Activated T-helper 2 cell treated with anti-CD3 and anti-CD28 coated beads, Interferon-gamma antibody, Interleukin-2, Interleukin-4, amounts not matched to agents 10 μg/mL and 5 μg/mL and 100 μg/mL, durations not matched to agents 14 hours and 24 hours and 36 hours (primary cell): ENCODE data around the gene MAPK10. TPM values are rescaled to one million over a fixed set of nuclear protein-coding genes. Genes with fewer than 3 reads are reported as not detected.
"Not testable (repeated sequence)": the region's sequence is repeated elsewhere in the genome, so short reads cannot be mapped to it uniquely, and the experiment has no call there.

Experiments used
- DNase-seq: peaks from one replicate; pipeline ENCODE4 v3.0.0; 2021; ENCODE audit warnings: low spot score
- H3K27ac Mint-ChIP-seq: one replicate; pipeline ENCODE4 v1.8.0; 2021; ENCODE audit warnings: mixed read lengths
- H3K27me3 Mint-ChIP-seq: one replicate; pipeline ENCODE4 v1.8.0; 2021; ENCODE audit warnings: low read depth, mixed read lengths
- H3K36me3 Mint-ChIP-seq: one replicate; pipeline ENCODE4 v1.8.0; 2021; ENCODE audit warnings: low read depth, mixed read lengths
- H3K4me1 Mint-ChIP-seq: one replicate; pipeline ENCODE4 v1.8.0; 2021; ENCODE audit warnings: low read depth, mixed read lengths
- H3K4me3 Mint-ChIP-seq: one replicate; pipeline ENCODE4 v1.8.0; 2021; ENCODE audit warnings: low read depth, mild to moderate bottlenecking, moderate library complexity, mixed read lengths
- H3K9me3 Mint-ChIP-seq: one replicate; pipeline ENCODE4 v1.8.0; 2021; ENCODE audit warnings: mixed read lengths
- intact Hi-C: fragments of 100-400 bp; cut with micrococcal nuclease; formaldehyde crosslinking; loops from one replicate; pipeline ENCODE4 v1.15.1; 2023
- total RNA-seq: library from RNA; stranded (reverse); gene quantifications from 2 replicates; pipeline ENCODE4 v1.2.3, GENCODE V29; 2022

The MAPK10 gene
- total RNA-seq, 1 donor from 2014 or later: not detected

GRCh38 chr4:86101841-86102240 is 258.0 kb downstream of the MAPK10 start:
- Mint-ChIP-seq H3K27ac (no peak overlapping the region), H3K4me3 (no peak overlapping the region), H3K4me1 (no peaks in the 10 kb centered on the region), H3K36me3 (no peaks in the 10 kb centered on the region), H3K9me3 (no peaks in the 10 kb centered on the region), H3K27me3 (no peaks in the 10 kb centered on the region)
- no peak for DNase-seq
- intact Hi-C loops: no loop called here

DNA sequence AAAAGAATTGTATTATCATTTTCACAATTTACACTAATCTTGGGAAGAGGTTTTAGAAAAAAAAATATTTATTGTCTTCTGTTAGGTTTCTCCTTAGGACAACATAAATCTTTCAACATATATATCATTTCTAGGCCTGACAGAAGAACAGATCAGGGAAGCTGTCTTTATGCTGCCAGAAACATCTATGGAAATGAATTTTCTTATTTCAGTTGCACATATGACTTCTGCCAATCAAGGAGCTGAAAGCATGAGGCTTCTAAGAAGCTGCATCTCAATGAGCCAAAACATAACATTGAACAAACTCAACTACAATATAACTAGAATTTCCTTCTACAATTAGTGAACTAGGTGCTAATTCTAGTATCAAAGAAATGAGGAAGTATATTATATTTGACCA is 258.4 kb downstream of the MAPK10 start:
- Mint-ChIP-seq H3K4me1 (no peaks in the 10 kb centered on the region), H3K27ac (no peak overlapping the region), H3K9me3 (no peaks in the 10 kb centered on the region), H3K27me3 (no peaks in the 10 kb centered on the region), H3K36me3 (no peaks in the 10 kb centered on the region), H3K4me3 (no peak overlapping the region)
- intact Hi-C loops: no loop called here
- no peak for DNase-seq

DNA sequence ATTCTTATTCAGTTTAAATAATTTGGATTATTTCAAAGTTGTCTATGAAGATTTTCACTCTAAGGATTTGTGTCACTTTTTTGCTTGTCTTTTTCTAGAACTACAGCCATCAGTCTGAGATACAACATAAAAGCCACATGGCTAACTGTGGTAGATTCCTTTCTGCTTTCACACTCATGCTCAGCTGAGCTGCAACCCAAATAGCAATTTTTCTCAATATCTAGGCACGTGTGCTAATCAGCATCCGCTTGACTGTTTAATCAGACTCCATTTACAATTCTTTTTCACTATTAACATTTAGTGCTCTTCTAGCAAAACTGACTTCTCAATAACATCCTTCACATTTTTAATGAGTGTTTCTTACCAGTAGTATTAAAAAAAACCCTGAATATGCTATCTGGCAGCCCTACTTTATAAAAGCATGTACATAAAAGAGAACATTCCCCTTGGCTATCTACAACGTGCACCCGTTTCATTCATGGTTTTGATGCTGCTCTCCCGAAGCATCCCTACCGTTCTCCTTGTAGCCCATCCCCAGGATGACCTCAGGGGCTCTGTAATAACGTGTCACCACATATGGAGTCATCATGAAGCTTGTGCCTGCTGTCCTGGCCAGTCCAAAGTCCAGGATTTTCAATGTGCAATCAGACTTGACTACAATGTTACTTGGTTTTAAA is 259.2 kb downstream of the MAPK10 start:
- intact Hi-C loops: no loop called here
- H3K27ac Mint-ChIP-seq: no peak overlapping the region
- DNase-seq: no peak
- H3K4me3 Mint-ChIP-seq: no peak overlapping the region
- no peaks in the 10 kb centered on the region for H3K36me3 Mint-ChIP-seq
- H3K27me3 Mint-ChIP-seq: no peaks in the 10 kb centered on the region
- no peaks in the 10 kb centered on the region for H3K4me1 Mint-ChIP-seq
- H3K9me3 Mint-ChIP-seq: no peaks in the 10 kb centered on the region

DNA sequence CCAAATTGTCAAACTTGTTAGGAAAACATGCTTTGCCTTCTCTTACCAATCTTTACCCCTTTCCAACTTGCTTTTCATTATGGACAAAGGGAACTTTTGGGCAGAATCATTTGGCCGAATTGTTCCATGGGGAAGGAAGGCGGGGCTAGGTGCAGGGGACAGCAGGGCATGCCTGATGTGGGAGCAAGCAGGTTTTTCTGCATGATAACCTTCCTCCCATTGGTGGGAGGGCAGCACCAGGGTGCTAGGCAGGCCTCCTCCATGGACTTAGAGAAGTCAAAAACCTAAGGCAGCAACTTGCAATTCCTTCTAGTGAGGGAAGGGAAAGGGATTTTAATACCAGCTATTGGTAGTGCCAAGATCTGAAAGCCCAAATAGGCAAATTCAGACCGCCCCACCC is 260.5 kb downstream of the MAPK10 start:
- no peak overlapping the region for H3K27ac Mint-ChIP-seq
- no peak for DNase-seq

DNA sequence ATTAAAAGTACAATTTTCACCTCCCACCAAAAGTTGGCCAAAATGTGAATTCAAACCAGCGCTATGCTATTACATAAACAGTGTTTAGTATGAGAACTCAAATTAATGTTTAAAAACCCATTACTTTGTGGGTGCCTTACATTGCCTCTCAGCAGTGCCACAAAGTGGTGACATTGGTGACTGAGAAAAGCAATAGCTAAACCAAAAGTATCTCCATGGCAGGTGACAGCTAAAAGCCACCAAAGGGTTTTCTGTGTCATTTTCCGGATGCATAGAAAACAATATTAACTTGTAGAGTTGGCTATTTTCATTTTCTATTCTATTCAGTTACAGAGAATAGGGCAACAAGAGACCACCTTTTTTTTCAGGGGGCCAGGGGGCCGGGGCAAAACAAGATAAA is 261.2 kb downstream of the MAPK10 start:
- H3K9me3 Mint-ChIP-seq: no peaks in the 10 kb centered on the region
- H3K36me3 Mint-ChIP-seq: no peaks in the 10 kb centered on the region
- intact Hi-C loops: no loop called here
- H3K4me1 Mint-ChIP-seq: no peaks in the 10 kb centered on the region
- no peaks in the 10 kb centered on the region for H3K27me3 Mint-ChIP-seq
- no peak overlapping the region for H3K4me3 Mint-ChIP-seq
- DNase-seq: no peak
- H3K27ac Mint-ChIP-seq: no peak overlapping the region

More for the DNA sequence above, 260.5 kb downstream of the MAPK10 start:
- intact Hi-C loops: no loop called here
- no peaks in the 10 kb centered on the region for H3K36me3 Mint-ChIP-seq
- H3K27me3 Mint-ChIP-seq: no peaks in the 10 kb centered on the region
- H3K4me3 Mint-ChIP-seq: no peak overlapping the region
- H3K9me3 Mint-ChIP-seq: no peaks in the 10 kb centered on the region
- no peaks in the 10 kb centered on the region for H3K4me1 Mint-ChIP-seq

- Mint-ChIP-seq H3K36me3 (no peaks in the 10 kb centered on the region), H3K4me1 (no peaks in the 10 kb centered on the region), H3K27me3 (no peaks in the 10 kb centered on the region), H3K27ac (no peak overlapping the region), H3K4me3 (no peak overlapping the region), H3K9me3 (no peaks in the 10 kb centered on the region)
- DNase-seq: no peak
- intact Hi-C loops: no loop called here
Measured at GRCh38 chr4:86096373-86096772, 263.5 kb downstream of the MAPK10 start.

DNA sequence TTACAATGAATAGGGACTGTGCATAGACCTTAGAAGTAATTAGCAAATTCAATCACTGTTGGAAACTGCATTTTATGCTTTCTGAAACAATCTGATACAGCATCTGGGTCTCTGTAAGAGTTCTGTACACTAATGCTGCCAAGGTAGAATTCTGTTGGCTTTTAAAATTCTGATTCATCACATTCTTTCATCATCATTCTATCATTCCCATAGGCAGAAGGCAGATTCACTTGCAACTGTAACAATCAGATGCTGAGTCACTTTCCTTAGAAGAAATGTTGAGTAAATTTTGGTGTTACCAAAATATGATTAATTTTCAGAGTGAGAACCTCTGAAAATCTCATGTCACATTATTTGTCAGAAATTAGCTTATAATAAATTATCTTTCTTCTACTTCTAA is 267.2 kb downstream of the MAPK10 start:
- Mint-ChIP-seq H3K4me1 (no peaks in the 10 kb centered on the region), H3K27me3 (no peaks in the 10 kb centered on the region), H3K9me3 (no peaks in the 10 kb centered on the region), H3K36me3 (no peaks in the 10 kb centered on the region), H3K4me3 (no peak overlapping the region), H3K27ac (no peak overlapping the region)
- intact Hi-C loops: no loop called here
- no peak for DNase-seq

DNA sequence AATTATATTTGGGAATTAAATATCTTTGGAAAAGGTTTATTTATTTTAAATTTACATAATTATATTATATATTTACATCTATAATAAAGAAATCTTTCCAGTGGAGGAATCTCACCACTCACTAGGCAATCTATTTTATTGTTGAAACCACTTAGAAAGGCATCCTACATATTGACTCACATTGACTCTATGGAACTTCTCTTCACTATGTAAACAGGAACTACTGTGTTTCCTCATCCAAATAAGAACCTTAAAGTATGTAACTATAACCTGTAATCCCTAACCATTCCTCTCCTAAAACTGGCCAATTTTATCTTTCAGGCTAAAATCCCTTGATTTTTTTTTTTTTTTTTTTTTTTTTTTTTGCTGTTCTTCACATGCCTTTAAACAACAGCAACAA is 268.7 kb downstream of the MAPK10 start:
- no peak overlapping the region for H3K27ac Mint-ChIP-seq
- H3K4me3 Mint-ChIP-seq: no peak overlapping the region

GRCh38 chr4:86089781-86090323 is 270.0 kb downstream of the MAPK10 start:
- H3K27ac Mint-ChIP-seq: no peak overlapping the region
- no peaks in the 10 kb centered on the region for H3K9me3 Mint-ChIP-seq
- no peaks in the 10 kb centered on the region for H3K27me3 Mint-ChIP-seq

More for the DNA sequence above, 268.7 kb downstream of the MAPK10 start:
- intact Hi-C loops: no loop called here
- no peaks in the 10 kb centered on the region for H3K9me3 Mint-ChIP-seq
- H3K36me3 Mint-ChIP-seq: no peaks in the 10 kb centered on the region
- DNase-seq: no peak
- no peaks in the 10 kb centered on the region for H3K27me3 Mint-ChIP-seq
- no peaks in the 10 kb centered on the region for H3K4me1 Mint-ChIP-seq

DNA sequence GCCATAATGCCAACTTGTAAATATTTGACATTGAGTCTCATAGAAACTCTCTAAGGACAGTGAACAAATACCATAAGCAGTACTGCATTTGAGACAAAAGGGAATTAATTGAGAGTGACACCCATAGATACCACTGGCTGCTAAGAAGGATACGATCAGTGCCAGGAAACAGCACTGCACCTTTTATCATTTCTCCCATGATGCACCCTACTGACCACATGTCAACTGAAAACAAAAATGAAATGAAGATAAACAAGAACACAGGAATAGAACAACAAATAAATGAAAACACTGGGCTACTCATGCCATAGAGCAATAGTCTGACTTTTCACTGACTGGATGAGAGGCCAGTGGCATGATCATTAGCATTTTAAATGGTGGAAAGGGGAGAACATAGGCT is 270.8 kb downstream of the MAPK10 start:
- Mint-ChIP-seq H3K27ac (no peak overlapping the region), H3K4me1 (no peaks in the 10 kb centered on the region), H3K9me3 (no peaks in the 10 kb centered on the region), H3K27me3 (no peaks in the 10 kb centered on the region), H3K4me3 (no peak overlapping the region), H3K36me3 (no peaks in the 10 kb centered on the region)
- DNase-seq: no peak
- intact Hi-C loops: no loop called here

More at GRCh38 chr4:86089781-86090323, 270.0 kb downstream of the MAPK10 start:
- H3K4me3 Mint-ChIP-seq: no peak overlapping the region
- no peaks in the 10 kb centered on the region for H3K36me3 Mint-ChIP-seq
- DNase-seq: no peak
- intact Hi-C loops: no loop called here
- H3K4me1 Mint-ChIP-seq: no peaks in the 10 kb centered on the region

DNA sequence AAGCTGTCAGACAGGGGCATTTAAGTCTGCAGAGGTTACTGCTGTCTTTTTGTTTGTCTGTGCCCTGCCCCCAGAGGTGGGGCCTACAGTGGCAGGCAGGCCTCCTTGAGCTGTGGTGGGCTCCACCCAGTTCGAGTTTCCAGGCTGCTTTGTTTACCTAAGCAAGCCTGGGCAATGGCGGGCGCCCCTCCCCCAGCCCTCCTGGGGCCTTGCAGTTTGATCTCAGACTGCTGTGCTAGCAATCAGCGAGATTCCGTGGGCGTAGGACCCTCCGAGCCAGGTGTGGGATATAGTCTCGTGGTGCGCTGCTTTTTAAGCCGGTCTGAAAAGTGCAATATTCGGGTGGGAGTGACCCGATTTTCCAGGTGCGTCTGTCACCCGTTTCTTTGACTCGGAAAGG is 284.1 kb downstream of the MAPK10 start:
- DNase-seq, H3K27me3 Mint-ChIP-seq, H3K9me3 Mint-ChIP-seq, H3K4me3 Mint-ChIP-seq, H3K4me1 Mint-ChIP-seq, H3K27ac Mint-ChIP-seq, H3K36me3 Mint-ChIP-seq, intact Hi-C loops: not testable (repeated sequence)

- H3K9me3 Mint-ChIP-seq: no peaks in the 10 kb centered on the region
- no peak overlapping the region for H3K27ac Mint-ChIP-seq
- DNase-seq: no peak
- H3K4me1 Mint-ChIP-seq: no peaks in the 10 kb centered on the region
- H3K4me3 Mint-ChIP-seq: no peak overlapping the region
- no peaks in the 10 kb centered on the region for H3K36me3 Mint-ChIP-seq
- intact Hi-C loops: no loop called here
- H3K27me3 Mint-ChIP-seq: no peaks in the 10 kb centered on the region
Measured at GRCh38 chr4:86060341-86060740, 299.5 kb downstream of the MAPK10 start.

DNA sequence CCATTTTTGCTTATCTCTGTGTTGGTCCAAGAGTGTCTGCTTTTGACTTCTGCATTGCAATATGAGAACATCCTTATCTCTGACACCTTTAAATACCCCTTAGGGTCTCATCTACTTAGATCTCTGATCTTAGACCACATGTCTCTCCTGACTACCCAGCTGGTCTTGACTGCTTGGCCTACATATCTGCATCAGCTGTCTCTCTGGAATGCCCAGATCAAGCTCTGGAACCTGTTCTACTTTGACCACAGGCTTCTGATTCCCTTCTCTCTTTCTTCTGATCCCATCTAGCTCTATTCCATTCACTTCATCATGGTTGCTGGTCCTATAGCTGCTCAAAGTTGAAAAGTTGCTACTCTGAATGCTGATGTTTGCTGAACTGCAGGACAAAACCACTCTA is 301.2 kb downstream of the MAPK10 start:
- H3K27me3 Mint-ChIP-seq: no peaks in the 10 kb centered on the region
- H3K36me3 Mint-ChIP-seq: no peaks in the 10 kb centered on the region
- H3K4me3 Mint-ChIP-seq: no peak overlapping the region
- H3K4me1 Mint-ChIP-seq: no peaks in the 10 kb centered on the region
- no peaks in the 10 kb centered on the region for H3K9me3 Mint-ChIP-seq
- DNase-seq: no peak
- intact Hi-C loops: no loop called here
- no peak overlapping the region for H3K27ac Mint-ChIP-seq

DNA sequence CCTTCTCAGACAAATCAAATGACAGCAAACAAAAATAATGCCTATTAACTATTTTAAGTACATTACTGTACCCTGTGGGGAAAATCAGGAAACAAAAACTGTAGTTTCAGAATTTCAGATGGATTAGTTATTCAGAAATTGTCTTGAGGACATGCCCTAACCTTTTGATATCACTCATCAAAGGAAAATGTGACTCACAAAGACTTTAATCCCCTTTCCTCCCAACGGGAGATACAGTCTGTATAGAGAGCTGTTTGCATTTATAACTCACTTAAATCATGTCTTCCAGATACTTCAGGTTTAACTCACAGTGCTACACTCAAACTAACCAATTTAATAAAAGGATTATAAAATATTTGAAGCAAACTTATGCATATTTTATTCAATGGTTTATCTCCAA is 304.0 kb downstream of the MAPK10 start:
- intact Hi-C loops: no loop called here
- H3K4me3 Mint-ChIP-seq: no peak overlapping the region
- H3K9me3 Mint-ChIP-seq: no peaks in the 10 kb centered on the region
- H3K36me3 Mint-ChIP-seq: no peaks in the 10 kb centered on the region
- no peaks in the 10 kb centered on the region for H3K27me3 Mint-ChIP-seq
- H3K27ac Mint-ChIP-seq: no peak overlapping the region
- no peaks in the 10 kb centered on the region for H3K4me1 Mint-ChIP-seq
- DNase-seq: no peak
